Measurements from ENCODE around the gene OPTN.

Gene OPTN

DNA sequence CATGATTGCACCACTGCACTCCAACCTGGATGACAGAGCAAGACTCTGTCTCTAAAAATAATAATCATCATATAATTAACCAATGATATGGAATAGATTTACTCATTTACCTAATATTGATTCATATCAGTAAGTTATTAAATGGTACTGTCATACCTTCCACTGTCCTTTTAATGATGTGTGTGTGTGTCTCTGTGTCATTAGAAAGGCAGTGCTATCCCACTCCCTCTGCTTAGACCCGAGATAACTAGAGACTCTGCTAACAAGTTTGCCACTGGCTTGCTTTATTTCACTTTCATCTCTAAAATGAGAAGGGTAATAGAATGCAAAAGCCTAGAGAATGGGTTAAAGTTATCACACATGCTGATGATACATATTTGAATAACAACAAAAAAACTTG, 82.5 kb downstream of the OPTN start:
- no peak for TF ChIP-seq JUND (IDR thresholded peaks at IDR 0.05; ENCODE audit: low read depth)
- in situ Hi-C loops (cut with HindIII; ENCODE audit: low pct_unique_long_range_greater_than_20kb, low sequenced_read_pairs): no loop called here
- no peak for DNase-seq (ENCODE audit: low read depth in 1 of 2, low spot score in 1 of 2)

DNA sequence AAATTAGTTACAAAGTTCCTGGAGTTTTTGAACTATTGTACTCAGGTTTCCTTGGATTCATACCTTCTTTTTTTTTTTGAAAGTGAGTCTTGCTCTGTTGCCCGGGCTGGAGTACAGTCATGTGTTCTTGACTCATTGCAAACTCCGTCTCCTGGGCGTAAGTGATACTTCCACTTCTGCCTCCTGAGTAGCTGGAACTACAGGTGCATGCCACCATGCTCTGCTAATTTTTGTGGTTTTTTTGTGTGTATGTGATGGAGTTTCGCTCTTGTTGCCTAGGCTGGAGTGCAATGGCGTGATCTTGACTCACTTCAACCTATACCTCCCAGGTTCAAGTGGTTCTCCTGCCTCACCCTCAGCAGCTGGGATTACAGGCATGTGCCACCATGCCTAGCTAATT, 83.7 kb downstream of the OPTN start:
- in situ Hi-C loops (cut with HindIII; ENCODE audit: low pct_unique_long_range_greater_than_20kb, low sequenced_read_pairs): no loop called here
- no peak for TF ChIP-seq JUND (IDR thresholded peaks at IDR 0.05; ENCODE audit: low read depth)
- DNase-seq (ENCODE audit: low read depth in 1 of 2, low spot score in 1 of 2): no peak

DNA sequence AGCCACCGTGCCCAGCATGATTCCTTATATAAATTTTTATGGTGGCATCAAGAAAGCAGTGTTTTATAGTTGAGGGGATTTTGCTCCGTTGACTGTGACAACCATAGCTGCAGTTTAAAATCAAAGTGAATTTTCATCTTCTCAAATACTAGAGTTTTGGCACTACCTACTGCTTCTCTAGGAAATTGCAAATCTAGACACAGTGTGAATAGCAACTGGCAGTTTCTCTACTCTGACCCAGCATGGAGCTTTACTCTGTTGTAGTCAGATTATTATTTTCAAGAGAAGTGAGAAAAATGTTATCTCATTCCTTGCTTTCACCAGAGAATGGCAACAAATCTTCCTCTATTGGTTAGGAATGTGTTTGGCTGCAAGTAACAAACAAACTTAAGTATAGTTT, 84.3 kb downstream of the OPTN start:
- in situ Hi-C loops (cut with HindIII; ENCODE audit: low pct_unique_long_range_greater_than_20kb, low sequenced_read_pairs): no loop called here
- TF ChIP-seq JUND (IDR thresholded peaks at IDR 0.05; ENCODE audit: low read depth): no peak
- no peak for DNase-seq (ENCODE audit: low read depth in 1 of 2, low spot score in 1 of 2)

DNA sequence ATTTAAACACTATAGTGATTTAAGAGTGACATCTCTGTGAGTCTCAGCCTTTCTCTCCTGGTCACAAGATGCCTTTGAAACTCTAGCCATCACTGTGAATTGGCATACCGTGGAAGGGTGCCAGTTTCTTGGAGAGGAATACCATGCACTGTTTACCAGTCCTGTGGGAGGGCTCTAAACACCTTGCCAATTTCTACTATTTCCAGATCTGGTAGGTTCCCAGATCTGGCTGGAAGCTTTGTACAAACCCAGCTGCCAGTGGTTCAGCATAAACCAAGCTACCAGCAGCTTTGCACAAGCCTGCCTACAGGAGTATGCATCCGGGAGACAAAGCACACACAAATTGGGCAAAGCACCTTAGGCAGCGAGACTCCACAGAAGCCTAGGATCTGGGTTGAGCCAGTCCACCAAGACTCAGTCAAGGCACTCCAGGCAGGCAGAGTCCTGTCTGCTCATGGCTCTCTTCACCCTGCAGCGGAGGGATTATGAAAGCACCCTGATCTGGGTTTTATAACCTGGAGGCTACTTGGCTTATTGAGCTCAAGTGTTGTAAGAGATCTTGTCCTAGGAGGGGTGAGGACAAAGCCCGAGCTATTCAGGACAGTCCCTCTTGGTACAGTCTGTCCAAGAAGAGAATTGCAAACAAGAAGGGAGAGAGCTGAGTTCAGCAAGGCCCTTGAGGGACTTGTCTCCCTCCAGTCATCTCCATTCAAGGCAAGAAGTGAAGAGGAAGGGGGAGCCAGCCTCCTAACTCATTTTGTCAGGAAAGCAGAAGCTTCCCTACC, 85.0 kb downstream of the OPTN start:
- DNase-seq (ENCODE audit: low read depth in 1 of 2, low spot score in 1 of 2): peak in 1 of 2 experiments; percentile 9
- in situ Hi-C loops (cut with HindIII; ENCODE audit: low pct_unique_long_range_greater_than_20kb, low sequenced_read_pairs): no loop called here
- TF ChIP-seq JUND (IDR thresholded peaks at IDR 0.05; ENCODE audit: low read depth): no peak

DNA sequence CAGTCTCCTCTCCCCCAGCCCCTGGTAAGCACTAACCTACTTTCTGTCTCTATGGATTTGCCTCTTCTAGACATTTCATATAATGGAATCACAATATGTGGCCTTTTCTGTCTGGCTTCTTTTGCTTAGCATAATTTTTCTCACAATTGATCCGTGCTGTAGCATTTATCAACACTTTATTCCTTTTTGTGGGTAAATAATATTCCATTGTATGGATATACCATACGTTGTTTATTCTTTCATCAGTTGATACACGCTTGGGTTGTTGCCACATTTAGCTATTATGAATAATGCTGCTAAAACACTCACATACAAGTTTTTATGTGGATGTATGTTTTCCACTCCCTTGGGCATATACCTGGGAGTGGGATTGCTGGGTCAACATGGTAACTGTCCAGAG, 87.2 kb downstream of the OPTN start:
- DNase-seq (ENCODE audit: low read depth in 1 of 2, low spot score in 1 of 2): no peak
- in situ Hi-C loops (cut with HindIII; ENCODE audit: low pct_unique_long_range_greater_than_20kb, low sequenced_read_pairs): no loop called here
- TF ChIP-seq JUND (IDR thresholded peaks at IDR 0.05; ENCODE audit: low read depth): no peak

Data from T47D (cell line).